Endothelial cell (in vitro differentiated cells): ENCODE data around the gene ASPHD1. TPM values are rescaled to one million over a fixed set of nuclear protein-coding genes. Genes with fewer than 3 reads are reported as not detected.

ENCODE experiments used
- DNase-seq: peaks from one replicate; pipeline ENCODE4 v3.0.0; 2021; ENCODE audit warnings: low spot score
- H3K27ac Mint-ChIP-seq: one replicate; pipeline ENCODE4 v1.8.0; 2021; ENCODE audit warnings: mixed read lengths, inconsistent platforms; ENCODE audit not compliant: unreplicated experiment
- H3K27me3 Mint-ChIP-seq: one replicate; pipeline ENCODE4 v1.8.0; 2021; ENCODE audit warnings: mild to moderate bottlenecking, moderate library complexity, mixed read lengths, inconsistent platforms; ENCODE audit not compliant: unreplicated experiment
- H3K36me3 Mint-ChIP-seq: one replicate; pipeline ENCODE4 v1.8.0; 2021; ENCODE audit warnings: mild to moderate bottlenecking, low read depth, mixed read lengths, inconsistent platforms; ENCODE audit not compliant: unreplicated experiment
- H3K4me1 Mint-ChIP-seq: one replicate; pipeline ENCODE4 v1.8.0; 2021; ENCODE audit warnings: mild to moderate bottlenecking, mixed read lengths, inconsistent platforms; ENCODE audit not compliant: unreplicated experiment
- H3K4me3 Mint-ChIP-seq: one replicate; pipeline ENCODE4 v1.8.0; 2021; ENCODE audit warnings: mild to moderate bottlenecking, mixed read lengths, inconsistent platforms; ENCODE audit not compliant: unreplicated experiment
- H3K9me3 Mint-ChIP-seq: one replicate; pipeline ENCODE4 v1.8.0; 2021; ENCODE audit warnings: mixed read lengths, inconsistent platforms; ENCODE audit not compliant: unreplicated experiment
- CTCF ChIP-seq: fragments of 200-600 bp; sonication (generic); IDR thresholded peaks from one replicate; pipeline ENCODE4 v1.5.0; 2021; ENCODE audit warnings: antibody characterized with exemption; ENCODE audit not compliant: unreplicated experiment
- total RNA-seq: library from RNA; stranded (reverse); fragmentation: NEBNext Ultra II Directional; extraction: Animal tissue kit (Norgen Biotek cat#: 25700); gene quantifications from one replicate; pipeline ENCODE4 v1.2.1, GENCODE V29; 2021; ENCODE audit not compliant: unreplicated experiment

ASPHD1 gene
- total RNA-seq, 1 donor from 2014 or later, result 3.0 TPM

- TF ChIP-seq CTCF, result no peak
- no peak for DNase-seq
- Mint-ChIP-seq H3K27ac (no peak overlapping the region), H3K27me3 (peaks cover 5% of the 10 kb centered on the region), H3K9me3 (no peaks in the 10 kb centered on the region), H3K4me3 (no peak overlapping the region), H3K36me3 (peaks cover 21% of the 10 kb centered on the region), H3K4me1 (no peaks in the 10 kb centered on the region)
These were observed 10.8 kb downstream of the ASPHD1 start for GRCh38 chr16:29910819-29911675.

GRCh38 chr16:29911676-29912010 lies 11.4 kb downstream of the ASPHD1 start:
- no peak for DNase-seq
- Mint-ChIP-seq H3K4me3 (no peak overlapping the region), H3K9me3 (no peaks in the 10 kb centered on the region), H3K4me1 (no peaks in the 10 kb centered on the region), H3K36me3 (peaks cover 24% of the 10 kb centered on the region), H3K27ac (no peak overlapping the region), H3K27me3 (peaks cover 4% of the 10 kb centered on the region)
- TF ChIP-seq CTCF, result no peak

GRCh38 chr16:29912087-29912486 lies 11.8 kb downstream of the ASPHD1 start:
- Mint-ChIP-seq H3K4me1 (no peaks in the 10 kb centered on the region), H3K36me3 (peaks cover 24% of the 10 kb centered on the region), H3K9me3 (no peaks in the 10 kb centered on the region), H3K27ac (no peak overlapping the region), H3K27me3 (peaks cover 4% of the 10 kb centered on the region), H3K4me3 (no peak overlapping the region)
- no peak for DNase-seq
- no peak for TF ChIP-seq CTCF

GRCh38 chr16:29913514-29913913 lies 13.2 kb downstream of the ASPHD1 start:
- peaks cover 24% of the 10 kb centered on the region for H3K36me3 Mint-ChIP-seq
- DNase-seq, result no peak
- no peaks in the 10 kb centered on the region for H3K4me1 Mint-ChIP-seq
- no peaks in the 10 kb centered on the region for H3K9me3 Mint-ChIP-seq
- H3K27ac Mint-ChIP-seq, result no peak overlapping the region
- H3K27me3 Mint-ChIP-seq, result peaks cover 4% of the 10 kb centered on the region
- no peak for TF ChIP-seq CTCF
- H3K4me3 Mint-ChIP-seq, result no peak overlapping the region

GRCh38 chr16:29915590-29916247 lies 15.4 kb downstream of the ASPHD1 start:
- Mint-ChIP-seq H3K4me1 (no peaks in the 10 kb centered on the region), H3K27ac (no peak overlapping the region), H3K27me3 (peaks cover 2% of the 10 kb centered on the region), H3K36me3 (peaks cover 28% of the 10 kb centered on the region), H3K4me3 (no peak overlapping the region), H3K9me3 (no peaks in the 10 kb centered on the region)
- no peak for DNase-seq
- no peak for TF ChIP-seq CTCF
